Mucosa of stomach (tissue), 1 donor: Measurements from ENCODE around the gene POLR3G.

ENCODE experiments used
- H3K27me3 ChIP-seq: one replicate; pipeline ENCODE4 v1.7.0; 2013; ENCODE audit warnings: mild to moderate bottlenecking, low read length; ENCODE audit not compliant: control insufficient read depth, insufficient read depth
- H3K36me3 ChIP-seq: one replicate; pipeline ENCODE4 v1.7.0; 2013; ENCODE audit warnings: low read length; ENCODE audit not compliant: control insufficient read depth, insufficient read depth
- H3K4me1 ChIP-seq: one replicate; pipeline ENCODE4 v1.7.0; 2013; ENCODE audit warnings: mild to moderate bottlenecking, low read length; ENCODE audit not compliant: control insufficient read depth, insufficient read depth
- H3K4me3 ChIP-seq: one replicate; pipeline ENCODE4 v1.7.0; 2013; ENCODE audit warnings: low read length
- H3K9ac ChIP-seq: one replicate; pipeline ENCODE4 v1.7.0; 2013; ENCODE audit warnings: mild to moderate bottlenecking, low read length, moderate library complexity
- H3K9me3 ChIP-seq: one replicate; pipeline ENCODE4 v1.7.0; 2013; ENCODE audit warnings: mild to moderate bottlenecking, low read length, moderate library complexity; ENCODE audit not compliant: control insufficient read depth
- donor health status: Pancreatic carcinoma.

The POLR3G gene

GRCh38 chr5:90474235-90475107, at the start of gene POLR3G, which contains the start of gene MBLAC2:
Gene POLR3G, plus strand, starts transcription at chr5:90474864. Its CDS starts 10,704 bp downstream, at chr5:90485568.
Gene MBLAC2, minus strand, starts transcription at chr5:90474771. Its CDS starts 479 bp downstream, at chr5:90474292.
- peaks cover 5% of the 10 kb centered on the region for H3K4me1 ChIP-seq
- no peaks in the 10 kb centered on the region for H3K9me3 ChIP-seq
- H3K4me3 ChIP-seq, result peak within 1 kb of the TSS; percentile 94
- H3K27me3 ChIP-seq, result no peaks in the 10 kb centered on the region
- no peaks in the 10 kb centered on the region for H3K36me3 ChIP-seq
- H3K9ac ChIP-seq, result peak within 1 kb of the TSS; percentile 32

GRCh38 chr5:90434116-90434714, 40.4 kb upstream of the POLR3G start:
- H3K36me3 ChIP-seq, result no peaks in the 10 kb centered on the region

GRCh38 chr5:90437663-90438062, 37.0 kb upstream of the POLR3G start:
- no peaks in the 10 kb centered on the region for H3K4me1 ChIP-seq
- no peak overlapping the region for H3K4me3 ChIP-seq
- no peak overlapping the region for H3K9ac ChIP-seq
- H3K36me3 ChIP-seq, result no peaks in the 10 kb centered on the region
- H3K27me3 ChIP-seq, result peaks cover 3% of the 10 kb centered on the region
- H3K9me3 ChIP-seq, result no peaks in the 10 kb centered on the region

More at GRCh38 chr5:90434116-90434714, 40.4 kb upstream of the POLR3G start:
- Histone ChIP-seq H3K4me1 (no peaks in the 10 kb centered on the region), H3K4me3 (no peak overlapping the region), H3K9me3 (no peaks in the 10 kb centered on the region), H3K9ac (no peak overlapping the region), H3K27me3 (peaks cover 3% of the 10 kb centered on the region)

- H3K36me3 ChIP-seq, result no peaks in the 10 kb centered on the region
- no peaks in the 10 kb centered on the region for H3K9me3 ChIP-seq
- no peak overlapping the region for H3K4me3 ChIP-seq
- no peaks in the 10 kb centered on the region for H3K4me1 ChIP-seq
- H3K9ac ChIP-seq, result no peak overlapping the region
- peaks cover 3% of the 10 kb centered on the region for H3K27me3 ChIP-seq
These were observed 36.6 kb upstream of the POLR3G start for GRCh38 chr5:90438100-90438499.

GRCh38 chr5:90440644-90441043, 34.0 kb upstream of the POLR3G start:
- H3K4me1 ChIP-seq, result no peaks in the 10 kb centered on the region
- H3K4me3 ChIP-seq, result no peak overlapping the region
- no peak overlapping the region for H3K9ac ChIP-seq
- no peaks in the 10 kb centered on the region for H3K36me3 ChIP-seq
- H3K27me3 ChIP-seq, result peaks cover 3% of the 10 kb centered on the region
- no peaks in the 10 kb centered on the region for H3K9me3 ChIP-seq

GRCh38 chr5:90446961-90447360, 27.7 kb upstream of the POLR3G start:
- Histone ChIP-seq H3K36me3 (no peaks in the 10 kb centered on the region), H3K27me3 (no peaks in the 10 kb centered on the region), H3K9me3 (no peaks in the 10 kb centered on the region), H3K4me3 (no peak overlapping the region), H3K9ac (no peak overlapping the region), H3K4me1 (no peaks in the 10 kb centered on the region)

- H3K4me1 ChIP-seq, result no peaks in the 10 kb centered on the region
- no peaks in the 10 kb centered on the region for H3K36me3 ChIP-seq
- no peak overlapping the region for H3K4me3 ChIP-seq
- H3K9me3 ChIP-seq, result no peaks in the 10 kb centered on the region
- H3K27me3 ChIP-seq, result no peaks in the 10 kb centered on the region
- H3K9ac ChIP-seq, result no peak overlapping the region
These were observed 13.4 kb upstream of the POLR3G start for GRCh38 chr5:90461288-90461687.

- H3K9ac ChIP-seq, result peak overlapping the region; percentile 32
- peak overlapping the region; percentile 94 for H3K4me3 ChIP-seq
These were observed 1.8 kb upstream of the POLR3G start for GRCh38 chr5:90472783-90473395.

GRCh38 chr5:90473396-90474234, 1.0 kb upstream of the POLR3G start:
- Histone ChIP-seq H3K36me3 (no peaks in the 10 kb centered on the region), H3K9ac (peak overlapping the region; percentile 32), H3K27me3 (no peaks in the 10 kb centered on the region), H3K4me1 (peaks cover 5% of the 10 kb centered on the region), H3K4me3 (peak overlapping the region; percentile 94), H3K9me3 (no peaks in the 10 kb centered on the region)

More at GRCh38 chr5:90472783-90473395, 1.8 kb upstream of the POLR3G start:
- Histone ChIP-seq H3K9me3 (no peaks in the 10 kb centered on the region), H3K27me3 (no peaks in the 10 kb centered on the region), H3K36me3 (no peaks in the 10 kb centered on the region), H3K4me1 (peaks cover 5% of the 10 kb centered on the region)

GRCh38 chr5:90475436-90475980, 844 bp downstream of the POLR3G start:
- Histone ChIP-seq H3K36me3 (no peaks in the 10 kb centered on the region), H3K9ac (no peak overlapping the region), H3K27me3 (no peaks in the 10 kb centered on the region), H3K4me3 (no peak overlapping the region), H3K9me3 (no peaks in the 10 kb centered on the region), H3K4me1 (peaks cover 5% of the 10 kb centered on the region)

GRCh38 chr5:90476391-90476790, 1.7 kb downstream of the POLR3G start:
- Histone ChIP-seq H3K36me3 (no peaks in the 10 kb centered on the region), H3K4me1 (peaks cover 5% of the 10 kb centered on the region), H3K4me3 (no peak overlapping the region), H3K9me3 (no peaks in the 10 kb centered on the region), H3K27me3 (no peaks in the 10 kb centered on the region), H3K9ac (no peak overlapping the region)
